DMS114 treated with DMSO at 0.1 percent for 48 hours (cell line): ENCODE results near the gene SRPK3.
A peak's percentile ranks its signal among the peaks of the same experiment; 100 is the strongest.
"Not testable (repeated sequence)": the region's sequence is repeated elsewhere in the genome, so short reads cannot be mapped to it uniquely, and the experiment has no call there.

Experiments
- DNase-seq: peaks from one replicate; lab custom pipeline; 2025; ENCODE audit not compliant: unreplicated experiment; lab: John Stamatoyannopoulos, UW

Gene SRPK3

GRCh38 chrX:153744210-153745066 lies 36.4 kb upstream of the SRPK3 start:
- no peak for DNase-seq

- DNase-seq = not testable (repeated sequence)
These were observed 35.8 kb upstream of the SRPK3 start for GRCh38 chrX:153745067-153745433.

GRCh38 chrX:153746359-153746758 lies 34.5 kb upstream of the SRPK3 start:
- DNase-seq = no peak

- DNase-seq = not testable (repeated sequence)
These were observed 33.9 kb upstream of the SRPK3 start for GRCh38 chrX:153746991-153747390.

- not testable (repeated sequence) for DNase-seq
These were observed 31.8 kb upstream of the SRPK3 start for GRCh38 chrX:153749017-153749416.

GRCh38 chrX:153750127-153750774 lies 30.6 kb upstream of the SRPK3 start:
- no peak for DNase-seq

GRCh38 chrX:153755136-153755535 lies 25.7 kb upstream of the SRPK3 start:
- DNase-seq = no peak

GRCh38 chrX:153761863-153762262 lies 19.0 kb upstream of the SRPK3 start:
- peak; percentile 1 for DNase-seq

GRCh38 chrX:153762626-153763173 lies 18.1 kb upstream of the SRPK3 start:
- no peak for DNase-seq

- DNase-seq = no peak
These were observed 17.4 kb upstream of the SRPK3 start for GRCh38 chrX:153763298-153763932.

- DNase-seq = peak; percentile 5
These were observed 16.7 kb upstream of the SRPK3 start, which contains the start of gene PLXNB3 for GRCh38 chrX:153763989-153764755. Gene PLXNB3, plus strand, starts transcription at chrX:153764249. Its CDS starts 1,287 bp downstream, at chrX:153765536.

GRCh38 chrX:153764786-153765137 lies 16.1 kb upstream of the SRPK3 start:
- DNase-seq = no peak

- DNase-seq = no peak
These were observed 15.4 kb upstream of the SRPK3 start for GRCh38 chrX:153765138-153766079.

GRCh38 chrX:153766098-153766817 lies 14.6 kb upstream of the SRPK3 start:
- DNase-seq = no peak

GRCh38 chrX:153766871-153767673 lies 13.8 kb upstream of the SRPK3 start:
- no peak for DNase-seq

- DNase-seq = no peak
These were observed 13.2 kb upstream of the SRPK3 start for GRCh38 chrX:153767674-153768055.

GRCh38 chrX:153768311-153769157 lies 12.3 kb upstream of the SRPK3 start:
- no peak for DNase-seq
